ENCODE data around the gene PLCB1. TPM values are rescaled to one million over a fixed set of nuclear protein-coding genes. Genes with fewer than 3 reads are reported as not detected.
"Not testable (repeated sequence)": the region's sequence is repeated elsewhere in the genome, so short reads cannot be mapped to it uniquely, and the experiment has no call there.

Gene PLCB1
- total RNA-seq: 147 TPM
- 16.8 TPM for polyA plus RNA-seq

GRCh38 chr20:8131598-8132483 is at the start of gene PLCB1:
Gene PLCB1 (plus strand): TSS chr20:8132266. CDS start chr20:8132652, 386 bp downstream.
- peak within 1 kb of the TSS; percentile 61 for H3K27ac ChIP-seq (ENCODE audit: low read depth)
- under 1% methylated on average over 64 of the region's 65 CpGs for WGBS
- no peaks in the 10 kb centered on the region for H3K36me3 ChIP-seq (ENCODE audit: insufficient read depth)
- peak within 1 kb of the TSS; percentile 86 for H3K4me3 ChIP-seq (ENCODE audit: low read depth, low read length)
- H3K4me1 ChIP-seq (ENCODE audit: insufficient read depth): no peaks in the 10 kb centered on the region
- DNase-seq (ENCODE audit: extremely low spot score): no peak

GRCh38 chr20:8082989-8083388 is 49.1 kb upstream of the PLCB1 start:
- H3K27ac ChIP-seq (ENCODE audit: low read depth): no peak overlapping the region
- H3K4me3 ChIP-seq (ENCODE audit: low read depth, low read length): no peak overlapping the region
- DNase-seq (ENCODE audit: extremely low spot score): peak; percentile 62
- H3K36me3 ChIP-seq (ENCODE audit: insufficient read depth): no peaks in the 10 kb centered on the region
- no peaks in the 10 kb centered on the region for H3K4me1 ChIP-seq (ENCODE audit: insufficient read depth)

GRCh38 chr20:8089668-8090067 is 42.4 kb upstream of the PLCB1 start:
- H3K27ac ChIP-seq (ENCODE audit: low read depth): no peak overlapping the region
- 73% methylated on average over 5 of the region's 5 CpGs for WGBS
- no peaks in the 10 kb centered on the region for H3K4me1 ChIP-seq (ENCODE audit: insufficient read depth)
- no peak for DNase-seq (ENCODE audit: extremely low spot score)
- H3K4me3 ChIP-seq (ENCODE audit: low read depth, low read length): no peak overlapping the region
- H3K36me3 ChIP-seq (ENCODE audit: insufficient read depth): no peaks in the 10 kb centered on the region

- no peaks in the 10 kb centered on the region for H3K36me3 ChIP-seq (ENCODE audit: insufficient read depth)
- peak; percentile 91 for DNase-seq (ENCODE audit: extremely low spot score)
- H3K4me1 ChIP-seq (ENCODE audit: insufficient read depth): no peaks in the 10 kb centered on the region
- WGBS: 0% methylated on average over 1 of the region's 1 CpG
- no peak overlapping the region for H3K27ac ChIP-seq (ENCODE audit: low read depth)
- no peak overlapping the region for H3K4me3 ChIP-seq (ENCODE audit: low read depth, low read length)
Measured at GRCh38 chr20:8094415-8094818, 37.6 kb upstream of the PLCB1 start.

- H3K27ac ChIP-seq (ENCODE audit: low read depth): no peak overlapping the region
- no peaks in the 10 kb centered on the region for H3K4me1 ChIP-seq (ENCODE audit: insufficient read depth)
- DNase-seq (ENCODE audit: extremely low spot score): no peak
- H3K4me3 ChIP-seq (ENCODE audit: low read depth, low read length): no peak overlapping the region
- WGBS: 7% methylated on average over 2 of the region's 2 CpGs
- H3K36me3 ChIP-seq (ENCODE audit: insufficient read depth): no peaks in the 10 kb centered on the region
Measured at GRCh38 chr20:8094850-8095249, 37.2 kb upstream of the PLCB1 start.

GRCh38 chr20:8095648-8096572 is 36.2 kb upstream of the PLCB1 start:
- no peak overlapping the region for H3K27ac ChIP-seq (ENCODE audit: low read depth)
- no peaks in the 10 kb centered on the region for H3K4me1 ChIP-seq (ENCODE audit: insufficient read depth)
- 81% methylated on average over 5 of the region's 5 CpGs for WGBS
- H3K4me3 ChIP-seq (ENCODE audit: low read depth, low read length): no peak overlapping the region
- no peak for DNase-seq (ENCODE audit: extremely low spot score)
- H3K36me3 ChIP-seq (ENCODE audit: insufficient read depth): no peaks in the 10 kb centered on the region

DNA sequence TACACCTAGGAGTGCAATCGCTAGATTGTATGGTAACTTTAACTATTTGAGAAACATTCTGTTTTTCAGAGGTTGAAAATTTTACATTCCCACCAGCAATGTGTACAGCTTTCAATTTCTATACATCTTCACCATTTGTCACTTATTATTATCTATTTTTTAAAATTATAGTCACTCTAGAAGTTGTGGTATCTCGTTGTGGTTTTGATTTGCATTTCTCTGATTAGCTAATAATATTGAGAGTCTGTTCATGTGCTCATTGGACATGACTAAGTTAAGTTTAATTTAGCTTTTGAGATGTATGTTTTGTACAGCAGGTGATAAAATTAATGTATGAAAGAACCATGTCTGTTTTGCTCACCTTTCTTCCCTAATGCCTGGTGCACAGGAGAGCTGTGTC is 34.8 kb upstream of the PLCB1 start:
- DNase-seq (ENCODE audit: extremely low spot score): no peak
- Histone ChIP-seq H3K36me3 (ENCODE audit: insufficient read depth) (no peaks in the 10 kb centered on the region), H3K27ac (ENCODE audit: low read depth) (no peak overlapping the region), H3K4me1 (ENCODE audit: insufficient read depth) (no peaks in the 10 kb centered on the region), H3K4me3 (ENCODE audit: low read depth, low read length) (no peak overlapping the region)
- WGBS: 94% methylated on average over 2 of the region's 2 CpGs

DNA sequence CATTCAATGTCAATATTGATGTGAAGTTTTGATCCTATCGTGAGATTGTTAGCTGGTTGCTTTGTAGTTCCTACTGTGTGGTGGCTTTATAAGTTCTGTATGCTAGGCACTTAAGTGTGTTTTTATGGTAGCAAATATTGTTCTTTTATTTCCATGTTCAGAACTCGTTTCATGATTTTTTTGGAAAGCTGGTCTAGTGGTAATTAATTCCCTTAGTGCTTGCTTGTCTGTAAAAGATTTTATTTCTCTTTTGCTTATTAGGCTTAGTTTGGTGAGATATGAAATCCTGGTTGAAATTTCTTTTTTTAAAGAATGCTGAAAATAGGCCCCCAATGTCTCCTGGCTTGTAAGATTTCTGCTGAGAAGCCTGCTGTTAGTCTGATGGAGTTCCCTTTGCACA is 27.8 kb upstream of the PLCB1 start:
- H3K4me3 ChIP-seq (ENCODE audit: low read depth, low read length): no peak overlapping the region
- H3K36me3 ChIP-seq (ENCODE audit: insufficient read depth): no peaks in the 10 kb centered on the region
- 95% methylated on average over 2 of the region's 2 CpGs for WGBS
- DNase-seq (ENCODE audit: extremely low spot score): no peak
- H3K4me1 ChIP-seq (ENCODE audit: insufficient read depth): no peaks in the 10 kb centered on the region
- no peak overlapping the region for H3K27ac ChIP-seq (ENCODE audit: low read depth)

DNA sequence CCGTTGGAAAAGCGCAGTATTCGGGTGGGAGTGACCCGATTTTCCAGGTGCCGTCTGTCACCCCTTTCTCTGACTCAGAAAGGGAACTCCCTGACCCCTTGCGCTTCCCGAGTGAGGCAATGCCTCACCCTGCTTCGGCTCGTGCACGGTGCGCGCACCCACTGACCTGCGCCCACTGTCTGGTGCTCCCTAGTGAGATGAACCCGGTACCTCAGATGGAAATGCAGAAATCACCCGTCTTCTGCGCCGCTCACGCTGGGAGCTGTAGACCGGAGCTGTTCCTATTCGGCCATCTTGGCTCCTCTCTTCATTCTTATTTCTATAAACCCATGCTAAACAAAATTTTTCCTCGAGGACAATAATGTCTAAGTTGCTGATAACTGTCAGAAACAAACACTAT is 17.5 kb upstream of the PLCB1 start:
- DNase-seq (ENCODE audit: extremely low spot score); H3K27ac ChIP-seq (ENCODE audit: low read depth); H3K4me3 ChIP-seq (ENCODE audit: low read depth, low read length); H3K4me1 ChIP-seq (ENCODE audit: insufficient read depth); H3K36me3 ChIP-seq (ENCODE audit: insufficient read depth): not testable (repeated sequence)
- WGBS: 95% methylated on average over 20 of the region's 21 CpGs

DNA sequence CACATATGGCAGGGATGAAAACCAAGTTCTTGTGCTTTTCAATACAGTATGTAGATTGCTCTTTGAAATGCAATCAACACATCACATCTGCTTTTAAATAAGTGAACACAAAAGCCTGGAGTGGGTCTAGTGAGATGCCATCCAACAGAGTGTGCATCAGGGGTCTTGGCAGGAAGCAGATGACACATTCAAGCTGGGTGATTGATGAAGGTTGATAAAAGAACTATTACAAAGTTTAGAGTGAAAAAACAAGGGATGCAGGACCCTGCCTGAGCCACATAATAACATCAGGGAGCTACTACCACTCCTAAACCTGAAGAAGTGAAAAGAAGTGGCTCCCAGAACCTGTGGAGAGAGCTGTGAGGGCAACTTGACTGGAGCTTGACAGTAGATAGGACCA is 16.6 kb upstream of the PLCB1 start:
- DNase-seq (ENCODE audit: extremely low spot score): no peak
- H3K4me3 ChIP-seq (ENCODE audit: low read depth, low read length): no peak overlapping the region
- H3K4me1 ChIP-seq (ENCODE audit: insufficient read depth): no peaks in the 10 kb centered on the region
- no peaks in the 10 kb centered on the region for H3K36me3 ChIP-seq (ENCODE audit: insufficient read depth)
- no peak overlapping the region for H3K27ac ChIP-seq (ENCODE audit: low read depth)

GRCh38 chr20:8116067-8116811 is 15.8 kb upstream of the PLCB1 start:
- Histone ChIP-seq H3K27ac (ENCODE audit: low read depth) (no peak overlapping the region), H3K4me1 (ENCODE audit: insufficient read depth) (no peaks in the 10 kb centered on the region)

DNA sequence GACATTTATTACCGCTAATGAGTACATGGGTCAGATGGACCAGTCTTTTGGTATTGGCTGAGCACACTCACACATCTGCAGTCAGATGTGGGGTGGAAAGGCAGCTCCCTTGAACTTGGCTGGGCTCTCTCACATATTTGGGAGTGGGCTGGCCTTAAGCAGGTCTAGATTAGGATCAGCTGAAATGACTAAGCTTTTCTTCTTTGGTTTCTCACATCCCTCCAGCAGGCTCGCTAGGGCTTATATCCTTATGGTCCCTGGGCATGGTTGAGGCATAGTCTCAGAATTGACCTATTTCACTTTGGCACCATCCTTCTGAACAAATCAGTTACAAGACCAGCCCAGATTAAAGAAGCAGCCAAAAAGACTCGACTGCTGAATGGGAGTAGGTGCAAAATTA is 14.4 kb upstream of the PLCB1 start:
- Histone ChIP-seq H3K36me3 (ENCODE audit: insufficient read depth) (no peaks in the 10 kb centered on the region), H3K27ac (ENCODE audit: low read depth) (no peak overlapping the region), H3K4me3 (ENCODE audit: low read depth, low read length) (no peak overlapping the region), H3K4me1 (ENCODE audit: insufficient read depth) (no peaks in the 10 kb centered on the region)
- 52% methylated on average over 3 of the region's 3 CpGs for WGBS
- DNase-seq (ENCODE audit: extremely low spot score): no peak

More at GRCh38 chr20:8116067-8116811, 15.8 kb upstream of the PLCB1 start:
- DNase-seq (ENCODE audit: extremely low spot score): no peak
- Histone ChIP-seq H3K4me3 (ENCODE audit: low read depth, low read length) (no peak overlapping the region), H3K36me3 (ENCODE audit: insufficient read depth) (no peaks in the 10 kb centered on the region)
- 66% methylated on average over 5 of the region's 5 CpGs for WGBS

GRCh38 chr20:8118039-8118438 is 14.0 kb upstream of the PLCB1 start:
- Histone ChIP-seq H3K4me1 (ENCODE audit: insufficient read depth) (no peaks in the 10 kb centered on the region), H3K27ac (ENCODE audit: low read depth) (no peak overlapping the region), H3K36me3 (ENCODE audit: insufficient read depth) (no peaks in the 10 kb centered on the region), H3K4me3 (ENCODE audit: low read depth, low read length) (no peak overlapping the region)
- 22% methylated on average over 1 of the region's 1 CpG for WGBS
- DNase-seq (ENCODE audit: extremely low spot score): no peak
